AG09309 (cell line): ENCODE results near the gene SLC47A1.
"Not testable (repeated sequence)": the region's sequence is repeated elsewhere in the genome, so short reads cannot be mapped to it uniquely, and the experiment has no call there.

Source experiments
- DNase-seq: peaks from one replicate; pipeline ENCODE4 v3.0.0-alpha.2; 2010; ENCODE audit warnings: low read depth
- H3K4me3 ChIP-seq: 2 replicates; pipeline ENCODE4 v1.5.1; 2011; ENCODE audit warnings: mild to moderate bottlenecking, low read depth, low read length, moderate library complexity; ENCODE audit not compliant: control insufficient read depth
- CTCF ChIP-seq: IDR thresholded peaks from 2 replicates; pipeline ENCODE4 v1.5.1; 2011; ENCODE audit warnings: mild to moderate bottlenecking, low read depth, low read length, inconsistent platforms; ENCODE audit not compliant: insufficient read depth, control insufficient read depth; ENCODE audit errors: missing control alignments

Gene SLC47A1

GRCh38 chr17:19523690-19524089 is 10.0 kb upstream of the SLC47A1 start:
- no peak overlapping the region for H3K4me3 ChIP-seq
- DNase-seq, result no peak
- no peak for TF ChIP-seq CTCF

GRCh38 chr17:19526950-19527349 is 6.7 kb upstream of the SLC47A1 start:
- not testable (repeated sequence) for DNase-seq, H3K4me3 ChIP-seq

GRCh38 chr17:19531780-19532501 is 1.7 kb upstream of the SLC47A1 start:
- H3K4me3 ChIP-seq, result no peak overlapping the region
- no peak for TF ChIP-seq CTCF
- DNase-seq, result no peak

- H3K4me3 ChIP-seq, result peak overlapping the region; percentile 15
- no peak for DNase-seq
Measured at GRCh38 chr17:19533036-19533717, 477 bp upstream of the SLC47A1 start.

GRCh38 chr17:19534562-19535149 is 1.0 kb downstream of the SLC47A1 start:
- no peak for DNase-seq
- peak overlapping the region; percentile 44 for H3K4me3 ChIP-seq
- TF ChIP-seq CTCF, result no peak

More at GRCh38 chr17:19533036-19533717, 477 bp upstream of the SLC47A1 start:
- TF ChIP-seq CTCF, result no peak

- no peak overlapping the region for H3K4me3 ChIP-seq
- no peak for TF ChIP-seq CTCF
- DNase-seq, result no peak
Measured at GRCh38 chr17:19537111-19537510, 3.5 kb downstream of the SLC47A1 start.

GRCh38 chr17:19538095-19539039 is 4.7 kb downstream of the SLC47A1 start:
- no peak overlapping the region for H3K4me3 ChIP-seq
- no peak for DNase-seq
- TF ChIP-seq CTCF, result no peak
